Mesenteric fat pad (tissue), 1 donor: Measurements from ENCODE around the gene ID3. TPM values are rescaled to one million over a fixed set of nuclear protein-coding genes. Genes with fewer than 3 reads are reported as not detected.
"Not testable (repeated sequence)": the region's sequence is repeated elsewhere in the genome, so short reads cannot be mapped to it uniquely, and the experiment has no call there.

ENCODE experiments used
- DNase-seq: peaks from one replicate; pipeline ENCODE4 v3.0.0-alpha.2; 2020; ENCODE audit warnings: low spot score
- total RNA-seq: library from RNA; stranded (reverse); fragmentation: NEBNext Ultra II Directional; extraction: Animal tissue kit (Norgen Biotek cat#: 25700); gene quantifications from one replicate; pipeline ENCODE4 v1.2.1, GENCODE V29; 2021
- donor health status: DM: yes; HTN: yes; CAD: no.

The ID3 gene
- total RNA-seq, 1 donor from 2014 or later: 168 TPM

GRCh38 chr1:23554481-23555269 lies 4.6 kb downstream of the ID3 start:
- peak; percentile 94 for DNase-seq

GRCh38 chr1:23554127-23554480 lies 5.2 kb downstream of the ID3 start:
- no peak for DNase-seq

GRCh38 chr1:23553231-23554126 lies 5.8 kb downstream of the ID3 start:
- no peak for DNase-seq

- DNase-seq: no peak
Observed at GRCh38 chr1:23551849-23552248, 7.5 kb downstream of the ID3 start.

GRCh38 chr1:23548704-23549143 lies 10.6 kb downstream of the ID3 start:
- no peak for DNase-seq

- DNase-seq: no peak
Observed at GRCh38 chr1:23546897-23547584, 12.3 kb downstream of the ID3 start.

GRCh38 chr1:23545851-23546250 lies 13.4 kb downstream of the ID3 start:
- DNase-seq: no peak

GRCh38 chr1:23544444-23545389 lies 14.6 kb downstream of the ID3 start:
- DNase-seq: no peak

- no peak for DNase-seq
Observed at GRCh38 chr1:23543707-23544443, 15.4 kb downstream of the ID3 start.

- not testable (repeated sequence) for DNase-seq
Observed at GRCh38 chr1:23542940-23543339, 16.4 kb downstream of the ID3 start.

GRCh38 chr1:23539698-23540266 lies 19.5 kb downstream of the ID3 start:
- DNase-seq: peak; percentile 93

GRCh38 chr1:23537296-23537973 lies 21.9 kb downstream of the ID3 start:
- DNase-seq: no peak

GRCh38 chr1:23533246-23534023 lies 25.9 kb downstream of the ID3 start:
- DNase-seq: no peak

- no peak for DNase-seq
Observed at GRCh38 chr1:23531562-23532094, 27.7 kb downstream of the ID3 start.

- peak; percentile 93 for DNase-seq
Observed at GRCh38 chr1:23530747-23531561, 28.3 kb downstream of the ID3 start, which contains the start of gene E2F2. TSS of gene E2F2 (minus strand) at chr1:23531233. CDS start at chr1:23530793, 440 bp downstream.

- no peak for DNase-seq
Observed at GRCh38 chr1:23530087-23530746, 29.1 kb downstream of the ID3 start.
